ENCODE measurements around the gene TEX52. TPM values are rescaled to one million over a fixed set of nuclear protein-coding genes. Genes with fewer than 3 reads are reported as not detected.

The TEX52 gene
- polyA plus RNA-seq, 3 donors, result not detected

DNA sequence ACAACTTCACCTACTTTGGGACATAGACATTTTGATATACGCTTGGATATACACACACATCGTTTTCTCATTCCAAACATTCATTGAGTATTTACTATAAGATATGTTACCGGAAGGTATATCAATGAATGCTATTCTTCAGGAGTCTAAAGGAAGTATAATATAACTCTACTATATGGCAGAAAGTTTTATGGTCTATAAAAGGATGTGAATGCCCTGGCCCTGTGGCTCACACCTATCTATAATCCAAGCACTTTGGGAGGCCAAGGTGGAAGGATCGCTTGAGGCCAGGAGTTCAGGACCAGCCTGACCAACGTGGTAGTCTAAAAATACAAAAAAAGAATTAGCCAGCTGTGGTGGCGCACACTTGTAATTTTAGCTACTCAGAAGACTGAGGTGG lies 27.6 kb downstream of the TEX52 start:
- Mint-ChIP-seq H3K4me3 (no peak overlapping the region), H3K9me3 (peaks cover 0 to 1% (median 0%) of the 10 kb centered on the region in 7 donors), H3K27me3 (ENCODE audit: low read depth in 3 of 3) (peaks cover under 1 to 1% (median 1%) of the 10 kb centered on the region in 3 donors), H3K36me3 (peaks cover 75 to 82% of the 10 kb centered on the region in 2 donors), H3K4me1 (no peaks in the 10 kb centered on the region), H3K27ac (no peak overlapping the region)
- WGBS (ENCODE audit: insufficient coverage), result 94% methylated on average over 2 of the region's 6 CpGs
- Histone ChIP-seq H2AFZ (ENCODE audit: insufficient read depth, low read depth, low read length, poor library complexity, severe bottlenecking) (no peak overlapping the region), H3K4me2 (replicated peaks; ENCODE audit: extremely low read depth, low read length, poor library complexity, severe bottlenecking) (no peak overlapping the region), H3K9me3 (replicated peaks in 1 of 2; ENCODE audit: control insufficient read depth in 1 of 2, insufficient read depth in 1 of 2, low read length in 2 of 2) (no peaks in the 10 kb centered on the region), H3K4me1 (ENCODE audit: control insufficient read depth in 1 of 2, insufficient read depth in 2 of 2, low read length in 2 of 2) (no peaks in the 10 kb centered on the region), H3K27ac (ENCODE audit: low read depth in 1 of 2, low read length in 2 of 2) (no peak overlapping the region), H3K36me3 (replicated peaks in 1 of 2; ENCODE audit: control insufficient read depth in 1 of 2, insufficient read depth in 2 of 2, low read length in 2 of 2) (peaks cover 46 to 86% of the 10 kb centered on the region in 2 donors), H3K27me3 (ENCODE audit: control insufficient read depth in 2 of 2, insufficient read depth in 2 of 2, low read length in 2 of 2) (no peaks in the 10 kb centered on the region), H3K9ac (ENCODE audit: insufficient read depth, low read length, poor library complexity, severe bottlenecking) (no peak overlapping the region), H3K4me3 (replicated peaks in 1 of 3; ENCODE audit: low read depth in 2 of 3, low read length in 3 of 3) (no peak overlapping the region), H4K20me1 (ENCODE audit: insufficient read depth, low read length) (no peaks in the 10 kb centered on the region), H3K79me2 (ENCODE audit: insufficient read depth, low read length) (no peaks in the 10 kb centered on the region)
- intact Hi-C loops (cut with micrococcal nuclease), result no loop called here
- TF ChIP-seq, protein P1, sequence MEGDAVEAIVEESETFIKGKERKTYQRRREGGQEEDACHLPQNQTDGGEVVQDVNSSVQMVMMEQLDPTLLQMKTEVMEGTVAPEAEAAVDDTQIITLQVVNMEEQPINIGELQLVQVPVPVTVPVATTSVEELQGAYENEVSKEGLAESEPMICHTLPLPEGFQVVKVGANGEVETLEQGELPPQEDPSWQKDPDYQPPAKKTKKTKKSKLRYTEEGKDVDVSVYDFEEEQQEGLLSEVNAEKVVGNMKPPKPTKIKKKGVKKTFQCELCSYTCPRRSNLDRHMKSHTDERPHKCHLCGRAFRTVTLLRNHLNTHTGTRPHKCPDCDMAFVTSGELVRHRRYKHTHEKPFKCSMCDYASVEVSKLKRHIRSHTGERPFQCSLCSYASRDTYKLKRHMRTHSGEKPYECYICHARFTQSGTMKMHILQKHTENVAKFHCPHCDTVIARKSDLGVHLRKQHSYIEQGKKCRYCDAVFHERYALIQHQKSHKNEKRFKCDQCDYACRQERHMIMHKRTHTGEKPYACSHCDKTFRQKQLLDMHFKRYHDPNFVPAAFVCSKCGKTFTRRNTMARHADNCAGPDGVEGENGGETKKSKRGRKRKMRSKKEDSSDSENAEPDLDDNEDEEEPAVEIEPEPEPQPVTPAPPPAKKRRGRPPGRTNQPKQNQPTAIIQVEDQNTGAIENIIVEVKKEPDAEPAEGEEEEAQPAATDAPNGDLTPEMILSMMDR (IDR thresholded peaks at IDR 0.05), result no peak
- no peak for DNase-seq

DNA sequence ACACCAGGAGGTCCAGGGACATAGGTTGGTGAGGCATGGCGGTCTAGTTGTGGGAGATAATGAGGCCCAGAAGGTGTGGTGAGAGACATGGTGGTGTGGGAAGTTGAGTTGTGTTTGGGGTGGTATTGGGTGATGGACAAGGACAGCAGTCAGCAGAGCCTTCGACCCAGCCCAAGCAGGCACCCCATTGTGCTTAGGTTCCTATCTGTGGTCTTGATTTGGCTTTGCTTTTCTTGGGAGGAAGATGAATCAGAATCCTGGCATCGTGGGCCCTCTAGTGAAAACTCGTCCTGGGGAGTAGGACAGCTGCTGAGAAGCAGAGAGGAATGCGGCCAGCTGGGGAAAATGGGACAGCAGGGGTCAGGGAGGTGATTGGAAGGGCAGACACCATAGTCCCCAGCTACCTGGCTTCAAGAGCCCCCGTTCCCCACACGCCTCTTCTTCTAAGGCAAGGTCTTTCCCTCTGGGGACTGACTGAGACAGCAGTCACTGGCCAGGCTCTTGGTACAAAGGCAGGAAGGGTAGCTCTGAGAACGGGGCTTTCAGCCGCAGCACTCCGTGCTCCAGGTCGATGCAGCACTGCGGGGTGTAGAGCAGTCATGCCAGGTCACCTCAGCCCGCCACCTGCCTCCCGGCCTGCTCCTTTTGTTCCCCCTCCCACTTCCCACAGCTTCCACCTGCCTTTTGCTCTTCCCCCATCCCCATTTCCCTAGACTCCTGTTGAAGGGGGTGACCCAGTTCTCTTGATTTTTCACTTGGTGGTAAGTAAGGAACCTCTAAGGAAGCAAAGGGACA lies 29.9 kb downstream of the TEX52 start:
- Histone ChIP-seq H3K27me3 (ENCODE audit: control insufficient read depth in 2 of 2, insufficient read depth in 2 of 2, low read length in 2 of 2) (no peaks in the 10 kb centered on the region), H3K4me3 (replicated peaks in 1 of 3; ENCODE audit: low read depth in 2 of 3, low read length in 3 of 3) (no peak overlapping the region), H3K9ac (ENCODE audit: insufficient read depth, low read length, poor library complexity, severe bottlenecking) (no peak overlapping the region), H3K27ac (ENCODE audit: low read depth in 1 of 2, low read length in 2 of 2) (no peak overlapping the region), H2AFZ (ENCODE audit: insufficient read depth, low read depth, low read length, poor library complexity, severe bottlenecking) (no peak overlapping the region), H3K9me3 (replicated peaks in 1 of 2; ENCODE audit: control insufficient read depth in 1 of 2, insufficient read depth in 1 of 2, low read length in 2 of 2) (no peaks in the 10 kb centered on the region), H3K4me1 (ENCODE audit: control insufficient read depth in 1 of 2, insufficient read depth in 2 of 2, low read length in 2 of 2) (no peaks in the 10 kb centered on the region), H4K20me1 (ENCODE audit: insufficient read depth, low read length) (no peaks in the 10 kb centered on the region), H3K4me2 (replicated peaks; ENCODE audit: extremely low read depth, low read length, poor library complexity, severe bottlenecking) (no peak overlapping the region), H3K36me3 (replicated peaks in 1 of 2; ENCODE audit: control insufficient read depth in 1 of 2, insufficient read depth in 2 of 2, low read length in 2 of 2) (peaks cover 70 to 99% of the 10 kb centered on the region in 2 donors), H3K79me2 (ENCODE audit: insufficient read depth, low read length) (no peaks in the 10 kb centered on the region)
- peaks cover 87 to 98% of the 10 kb centered on the region in 2 donors for H3K36me3 Mint-ChIP-seq
- TF ChIP-seq, protein P1 (IDR thresholded peaks at IDR 0.05), result no peak
- WGBS (ENCODE audit: insufficient coverage), result over 99% methylated on average over 10 of the region's 14 CpGs
- peaks cover 0 to 1% (median 0%) of the 10 kb centered on the region in 7 donors for H3K9me3 Mint-ChIP-seq
- intact Hi-C loops (cut with micrococcal nuclease), result no loop called here
- H3K27ac Mint-ChIP-seq, result peak overlapping the region in 2 of 7 donors; percentile 23 to 65
- no peaks in the 10 kb centered on the region for H3K4me1 Mint-ChIP-seq
- H3K4me3 Mint-ChIP-seq, result no peak overlapping the region
- peaks cover 0 to 1% (median 0%) of the 10 kb centered on the region in 3 donors for H3K27me3 Mint-ChIP-seq (ENCODE audit: low read depth in 3 of 3)
- no peak for DNase-seq
